ENCODE measurements around the gene CALCOCO2.
"Not testable (repeated sequence)": the region's sequence is repeated elsewhere in the genome, so short reads cannot be mapped to it uniquely, and the experiment has no call there.

CALCOCO2 gene

DNA sequence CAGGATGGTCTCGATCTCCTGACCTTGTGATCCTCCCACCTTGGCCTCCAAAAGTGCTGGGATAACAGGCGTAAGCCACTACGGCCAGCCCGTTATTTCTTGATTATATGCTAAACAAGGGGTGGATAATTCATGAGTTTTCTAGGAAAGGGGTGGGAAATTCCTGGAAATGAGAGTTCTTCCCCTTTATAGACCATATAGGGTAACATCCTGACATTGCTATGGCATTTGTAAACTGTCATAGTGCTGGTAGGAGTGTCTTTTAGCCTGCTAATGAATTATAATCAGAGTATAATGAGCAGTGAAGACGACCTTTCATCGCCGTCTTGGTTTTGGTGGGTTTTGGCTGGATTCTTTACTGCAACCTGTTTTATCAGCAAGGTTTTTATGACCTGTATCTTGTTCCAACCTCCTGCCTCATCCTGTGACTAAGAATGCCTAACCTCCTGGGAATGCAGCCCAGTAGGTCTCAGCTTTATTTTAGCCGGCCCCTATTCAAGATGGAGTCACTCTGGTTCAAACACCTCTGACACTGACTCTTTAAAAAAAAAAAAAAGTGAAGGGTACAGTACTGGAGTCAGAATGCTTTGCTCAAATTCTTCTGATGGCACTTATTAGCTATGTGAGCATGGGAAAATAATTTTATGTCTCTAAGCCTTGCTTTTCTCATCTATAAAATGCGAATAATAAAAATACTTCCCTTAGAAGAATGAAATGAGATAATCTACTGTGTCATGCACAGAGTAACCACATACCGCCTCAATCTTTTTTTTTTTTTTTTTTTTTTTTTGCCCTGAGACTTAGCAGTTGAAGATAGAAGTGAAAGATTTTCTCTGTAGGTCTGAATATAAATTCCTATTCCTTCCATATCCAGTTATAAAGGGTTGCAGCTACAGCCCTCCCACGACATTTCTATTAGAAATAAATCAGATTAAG lies 5.1 kb upstream of the CALCOCO2 start:
- DNase-seq (ENCODE audit: low read depth): no peak

DNA sequence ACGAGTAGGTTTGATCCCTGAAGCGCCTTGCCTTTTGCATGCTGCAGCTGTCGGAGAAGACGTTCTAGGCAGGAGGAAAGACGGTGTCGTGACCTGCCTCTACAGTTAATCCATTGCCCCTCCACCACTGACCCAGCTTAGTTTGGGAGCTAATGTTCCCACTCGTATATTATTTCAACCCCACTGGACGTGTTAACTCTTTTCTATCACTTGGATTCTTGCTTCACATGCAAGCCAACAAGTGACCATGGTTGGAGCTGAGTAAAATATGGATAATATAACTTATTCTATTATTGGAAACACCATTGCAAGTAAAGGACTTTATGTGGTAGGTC lies 681 bp downstream of the CALCOCO2 start:
- no peak for DNase-seq (ENCODE audit: low read depth)

DNA sequence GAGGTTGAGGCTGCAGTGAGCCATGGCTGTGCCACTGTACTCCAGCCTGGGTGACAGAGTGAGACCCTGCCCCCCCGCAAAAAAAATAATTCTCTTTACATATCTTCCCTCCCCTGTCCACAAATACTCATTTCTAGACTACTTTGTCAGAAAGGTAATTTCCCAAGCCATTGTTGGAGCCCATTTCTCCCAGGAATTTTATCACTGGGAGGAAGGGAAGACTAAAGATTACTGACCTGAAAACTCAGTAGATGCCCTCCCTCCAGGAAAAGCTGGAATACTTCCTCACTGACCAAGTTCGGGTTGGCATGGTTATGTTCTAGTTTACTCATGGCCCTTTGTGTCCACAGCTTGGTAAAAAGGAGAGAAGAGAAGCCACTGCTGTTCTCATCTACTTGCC lies 4.1 kb downstream of the CALCOCO2 start:
- DNase-seq (ENCODE audit: low read depth): no peak

DNA sequence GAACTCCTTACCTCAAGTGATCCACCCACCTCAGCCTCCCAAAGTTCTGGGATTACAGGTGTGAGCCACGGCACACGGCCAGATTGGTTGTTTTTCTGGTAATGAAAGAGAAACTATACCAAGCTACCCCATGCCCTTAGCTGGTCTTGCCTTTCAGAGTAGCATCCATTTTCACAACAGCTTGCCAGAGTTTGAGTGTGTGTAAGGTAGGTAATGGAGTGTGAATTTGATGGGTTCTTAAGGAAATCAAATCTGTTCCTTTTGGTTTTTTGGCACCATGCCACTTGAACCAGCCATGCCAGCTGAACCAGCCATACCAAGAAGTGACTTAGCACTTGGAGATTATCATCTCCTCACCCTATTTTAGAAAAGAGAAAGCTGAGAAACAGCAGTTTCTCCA lies 5.1 kb downstream of the CALCOCO2 start:
- no peak for DNase-seq (ENCODE audit: low read depth)

DNA sequence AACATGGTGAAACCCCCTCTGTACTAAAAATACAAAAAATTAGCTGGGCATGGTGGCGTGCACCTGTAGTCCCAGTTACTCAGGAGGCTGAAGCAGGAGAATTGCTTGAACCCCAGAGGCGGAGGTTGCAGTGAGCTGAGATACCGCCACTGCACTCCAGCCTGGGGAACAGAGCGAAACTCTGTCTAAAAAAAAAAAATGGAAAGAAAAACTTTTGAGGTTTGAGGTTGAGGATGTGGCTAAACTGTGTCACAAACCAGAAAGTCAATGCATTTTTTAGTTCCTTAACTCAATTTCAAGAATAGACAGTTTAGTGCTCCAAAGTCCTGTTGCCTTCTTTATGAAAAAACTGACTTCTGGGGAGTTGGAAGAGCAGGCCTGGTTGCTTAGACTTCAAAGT lies 6.6 kb downstream of the CALCOCO2 start:
- DNase-seq (ENCODE audit: low read depth): not testable (repeated sequence)

DNA sequence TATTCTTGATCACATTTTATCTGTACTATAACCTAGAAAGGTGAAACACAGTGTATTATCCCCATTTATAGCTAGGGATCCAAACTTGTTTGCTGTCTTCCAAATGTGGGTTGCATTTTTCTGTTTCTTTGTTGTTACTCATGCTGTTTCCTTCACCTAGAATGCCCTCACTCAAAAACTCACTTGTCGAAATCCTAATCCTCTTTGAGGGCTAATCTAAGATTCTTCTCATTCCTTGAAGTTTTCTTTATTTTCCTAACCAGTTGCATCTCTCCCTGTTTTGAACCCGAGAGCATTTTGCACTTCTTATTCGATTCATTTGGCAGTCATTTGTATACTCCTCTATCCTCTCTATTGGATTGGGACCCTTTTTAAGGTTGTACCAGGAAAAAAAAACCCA lies 9.6 kb downstream of the CALCOCO2 start:
- no peak for DNase-seq (ENCODE audit: low read depth)

DNA sequence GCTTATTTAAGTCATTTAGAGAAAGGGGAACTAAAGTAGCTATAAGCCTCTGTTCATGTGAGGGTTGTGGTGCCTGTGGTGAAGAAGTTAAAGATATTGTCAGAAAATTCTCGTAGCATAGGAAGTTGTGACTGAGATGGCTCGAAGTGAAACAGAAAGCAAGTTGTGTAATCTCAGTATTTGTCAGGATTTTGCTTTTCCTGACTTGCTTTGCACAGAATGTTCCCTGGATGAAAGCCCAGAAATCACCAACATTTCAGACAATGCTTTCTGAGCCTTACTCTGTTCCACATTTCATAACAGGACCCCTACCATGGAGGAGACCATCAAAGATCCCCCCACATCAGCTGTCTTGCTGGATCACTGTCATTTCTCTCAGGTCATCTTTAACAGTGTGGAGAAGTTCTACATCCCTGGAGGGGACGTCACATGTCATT lies 10.6 kb downstream of the CALCOCO2 start:
- DNase-seq (ENCODE audit: low read depth): no peak

DNA sequence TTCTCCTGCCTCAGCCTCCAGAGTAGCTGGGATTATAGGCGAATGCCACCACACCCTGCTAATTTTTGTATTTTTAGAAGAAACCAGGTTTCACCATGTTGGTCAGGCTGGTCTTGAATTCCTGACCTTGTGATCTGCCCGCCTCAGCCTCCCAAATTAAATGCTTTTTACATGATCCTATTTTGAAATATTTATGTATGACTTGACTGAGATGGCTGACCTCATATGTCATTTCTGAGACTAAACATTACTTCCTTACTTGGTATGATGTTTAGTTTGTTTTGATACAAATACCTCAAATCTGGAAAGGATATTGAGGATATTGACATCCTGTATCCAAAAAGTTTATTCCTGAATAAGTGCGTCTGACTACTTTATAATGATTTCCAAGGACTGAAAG lies 11.9 kb downstream of the CALCOCO2 start:
- no peak for DNase-seq (ENCODE audit: low read depth)

DNA sequence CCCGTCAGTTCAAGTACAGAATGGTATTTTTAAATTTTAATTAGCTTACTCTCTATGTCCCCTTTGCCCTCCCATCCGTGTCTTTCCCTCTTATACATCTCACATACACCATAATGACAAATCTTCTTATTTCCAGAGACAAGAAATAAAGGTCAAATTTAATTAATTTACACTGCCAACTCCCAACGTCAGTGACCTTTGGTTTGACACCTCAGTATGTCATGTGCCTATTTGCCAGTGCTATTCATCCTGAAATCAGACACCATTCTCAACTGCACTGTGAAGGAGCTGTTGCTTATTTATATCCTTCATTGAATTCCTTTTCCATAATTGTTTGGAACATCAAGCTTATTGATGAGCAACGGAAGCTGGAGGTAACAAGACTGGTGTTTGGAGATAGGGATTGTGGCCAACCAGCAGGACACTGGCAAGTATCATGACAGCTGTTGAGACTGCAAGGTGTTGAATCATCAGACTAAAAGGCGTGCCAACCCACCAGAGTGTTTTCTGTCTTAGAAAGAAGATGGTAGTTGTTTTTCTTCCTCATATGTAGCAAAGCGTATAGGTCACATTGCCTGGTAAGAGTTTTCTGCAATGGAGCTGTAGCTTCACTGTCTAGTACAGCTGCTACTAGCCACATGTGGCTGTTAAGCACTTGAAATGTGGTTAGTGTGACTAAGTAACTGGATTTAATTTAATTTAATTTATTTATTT lies 12.5 kb downstream of the CALCOCO2 start:
- no peak for DNase-seq (ENCODE audit: low read depth)

DNA sequence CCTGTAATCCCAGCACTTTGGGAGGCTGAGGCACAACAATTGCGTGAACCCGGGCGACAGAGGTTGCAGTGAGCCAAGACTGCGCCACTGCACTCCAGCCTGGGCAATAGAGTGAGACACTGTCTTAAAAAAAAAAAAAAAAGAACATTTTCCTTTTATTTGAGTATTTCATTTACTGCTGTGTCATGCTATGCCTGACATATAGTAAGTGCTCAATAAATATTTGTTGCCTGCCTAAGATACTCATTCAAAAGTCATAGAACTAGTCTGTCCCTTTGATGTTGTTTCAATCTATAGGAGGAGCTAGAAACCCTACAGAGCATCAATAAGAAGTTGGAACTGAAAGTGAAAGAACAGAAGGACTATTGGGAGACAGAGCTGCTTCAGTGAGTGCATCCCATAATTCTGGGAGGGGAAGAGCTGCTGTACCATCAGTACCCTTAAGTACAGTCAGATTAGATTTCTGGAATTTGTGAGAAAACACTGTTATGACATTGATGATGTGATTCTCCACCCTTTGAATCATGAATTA lies 20.0 kb downstream of the CALCOCO2 start:
- DNase-seq (ENCODE audit: low read depth): no peak

DNA sequence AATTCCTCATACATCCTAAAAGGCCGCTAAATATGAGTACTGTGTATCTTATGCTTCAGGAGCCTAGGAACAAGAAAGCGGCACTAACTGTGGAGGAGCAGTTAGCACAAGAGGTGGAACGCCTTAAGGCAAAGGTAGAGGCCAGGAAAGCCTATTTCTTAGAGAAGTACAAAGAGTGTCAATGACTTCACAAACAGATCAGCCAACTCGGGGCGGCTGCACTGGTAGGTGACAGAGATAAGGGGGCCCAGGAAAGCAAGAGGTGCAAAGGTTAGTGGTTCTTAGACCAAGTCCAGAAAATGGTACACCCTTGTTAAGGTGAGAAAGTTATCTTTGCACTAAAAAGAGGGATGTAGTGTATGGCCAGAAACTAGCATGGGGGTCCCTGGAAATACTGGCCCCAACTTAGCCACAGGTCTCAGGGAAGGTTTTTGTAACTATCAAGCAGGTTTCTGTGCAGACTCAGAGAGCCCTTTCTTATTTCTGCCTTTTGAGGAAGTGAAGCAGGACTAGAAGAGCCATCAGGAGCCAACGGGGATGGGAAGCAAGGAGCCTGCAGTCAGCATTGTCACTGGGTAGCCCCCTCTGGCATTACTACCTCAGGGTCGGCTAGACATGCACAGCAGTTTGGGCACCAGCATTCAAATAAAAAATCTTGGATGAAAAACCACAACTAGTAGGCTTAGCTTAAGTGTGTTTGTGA lies 24.1 kb downstream of the CALCOCO2 start:
- no peak for DNase-seq (ENCODE audit: low read depth)

DNA sequence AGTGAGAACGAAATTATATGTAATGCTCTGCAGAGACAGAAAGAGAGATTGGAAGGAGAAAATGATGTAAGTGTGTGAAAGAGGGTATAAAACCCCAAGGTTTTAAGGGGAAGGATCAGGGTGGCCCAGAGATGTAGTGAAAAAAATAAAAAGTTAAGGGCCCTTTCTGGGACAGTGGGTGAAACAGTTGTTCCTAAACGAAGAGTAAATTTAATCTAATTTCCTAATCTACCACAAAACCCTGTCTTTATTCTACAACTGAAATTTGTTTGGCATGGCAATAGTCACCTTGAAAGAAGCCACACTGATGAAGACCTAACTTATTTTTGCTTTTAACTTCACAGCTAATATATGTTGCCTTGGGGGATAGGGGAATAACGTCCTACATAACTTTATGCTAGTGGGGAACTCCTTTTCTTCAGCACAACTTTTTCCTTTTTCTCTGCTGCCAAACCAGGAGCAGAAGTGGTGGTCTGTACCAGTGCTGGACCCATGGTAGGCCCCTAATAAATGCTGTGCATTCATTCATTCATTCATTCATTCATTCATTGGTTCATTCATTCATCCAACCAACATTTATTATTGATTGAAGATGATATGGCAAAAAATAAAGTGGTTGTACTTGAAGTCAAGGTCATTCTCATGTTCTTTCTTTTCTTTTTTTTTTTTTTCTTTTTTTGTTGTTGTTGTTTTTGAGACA lies 25.4 kb downstream of the CALCOCO2 start:
- DNase-seq (ENCODE audit: low read depth): no peak

DNA sequence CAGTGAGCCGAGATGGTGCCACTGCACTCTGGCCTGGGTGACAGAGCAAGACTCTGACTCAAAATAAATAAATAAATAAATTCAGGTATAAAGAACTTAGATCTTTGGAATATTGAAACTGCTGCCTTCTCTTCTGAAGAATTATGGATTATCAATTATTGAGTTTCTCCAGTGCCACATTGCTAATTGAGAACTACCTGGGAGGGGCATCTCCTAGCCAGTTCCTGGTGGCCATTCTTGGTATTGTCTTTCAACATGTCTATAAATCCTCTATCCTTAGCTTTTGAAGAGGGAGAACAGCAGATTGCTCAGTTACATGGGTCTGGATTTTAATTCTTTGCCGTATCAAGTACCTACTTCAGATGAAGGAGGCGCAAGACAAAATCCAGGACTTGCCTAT lies 29.2 kb downstream of the CALCOCO2 start:
- DNase-seq (ENCODE audit: low read depth): no peak

DNA sequence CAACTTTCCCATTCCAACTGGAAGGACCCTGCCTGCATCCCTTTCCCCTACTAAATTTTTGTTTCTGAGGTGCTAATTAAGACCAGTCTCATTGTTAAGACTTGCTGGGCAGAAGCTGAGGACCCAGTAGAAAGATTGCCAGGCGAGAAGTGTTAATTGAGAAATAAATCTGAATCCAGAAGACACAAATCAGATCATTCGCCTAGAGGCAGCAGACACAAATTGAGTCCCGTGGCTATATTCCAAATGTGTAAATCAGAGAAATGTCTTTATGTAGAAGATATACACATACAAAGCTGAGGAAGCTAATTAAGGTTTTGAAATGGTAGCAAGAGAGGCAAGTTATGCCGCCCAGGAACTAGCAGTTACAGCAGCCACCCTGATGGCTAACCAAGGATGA lies 29.6 kb downstream of the CALCOCO2 start:
- no peak for DNase-seq (ENCODE audit: low read depth)

DNA sequence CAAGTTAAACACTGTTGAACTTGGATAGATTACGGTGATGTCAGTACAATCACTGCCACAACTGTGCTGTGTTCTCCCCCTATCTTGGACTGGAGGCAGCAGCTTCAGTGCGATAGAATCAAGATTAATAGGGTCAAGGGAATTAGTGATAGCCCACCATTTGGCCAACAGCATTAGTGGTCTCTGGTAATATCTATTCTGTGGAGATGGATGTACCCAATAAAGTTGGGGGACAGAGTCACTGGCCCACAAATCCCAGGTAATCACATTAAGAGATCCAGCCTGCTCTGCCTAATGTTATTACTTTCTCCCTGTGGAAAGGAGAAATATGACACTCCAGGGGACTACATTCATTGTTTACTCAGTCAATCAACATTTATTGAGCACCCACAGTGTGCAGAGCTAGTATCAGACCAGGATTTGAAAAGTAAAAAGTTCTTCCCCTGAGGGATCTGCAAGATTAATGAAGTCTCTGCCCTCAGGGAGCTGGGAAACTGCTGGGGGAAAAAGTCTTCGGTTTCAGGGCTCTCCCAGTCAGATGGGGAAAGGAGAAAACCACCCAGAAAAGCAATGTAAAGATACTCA lies 38.2 kb downstream of the CALCOCO2 start:
- no peak for DNase-seq (ENCODE audit: low read depth)

DNA sequence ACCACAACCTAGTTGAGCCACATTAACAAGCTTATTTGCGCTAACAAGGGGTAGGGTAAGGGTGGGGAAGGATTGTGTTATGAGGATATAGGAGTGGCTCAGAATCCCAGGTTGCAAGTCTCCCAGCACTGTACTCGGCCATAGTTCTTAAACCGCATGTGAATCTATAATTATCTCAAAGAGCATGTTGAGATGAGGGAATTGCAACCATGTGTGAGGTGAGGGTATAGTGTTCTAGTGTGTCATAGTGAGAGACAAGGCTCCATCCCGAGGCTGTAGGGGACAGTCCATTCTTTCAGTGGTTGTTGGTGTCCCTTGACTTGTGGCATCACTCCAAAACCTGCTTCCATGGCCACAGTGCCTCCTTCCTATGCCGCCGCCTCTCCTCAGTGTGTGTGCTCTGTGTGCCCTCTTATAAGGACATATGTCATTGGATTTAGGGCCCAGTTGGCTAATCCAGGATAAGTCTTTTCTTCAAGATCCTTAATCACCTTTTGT lies 39.0 kb downstream of the CALCOCO2 start:
- no peak for DNase-seq (ENCODE audit: low read depth)

DNA sequence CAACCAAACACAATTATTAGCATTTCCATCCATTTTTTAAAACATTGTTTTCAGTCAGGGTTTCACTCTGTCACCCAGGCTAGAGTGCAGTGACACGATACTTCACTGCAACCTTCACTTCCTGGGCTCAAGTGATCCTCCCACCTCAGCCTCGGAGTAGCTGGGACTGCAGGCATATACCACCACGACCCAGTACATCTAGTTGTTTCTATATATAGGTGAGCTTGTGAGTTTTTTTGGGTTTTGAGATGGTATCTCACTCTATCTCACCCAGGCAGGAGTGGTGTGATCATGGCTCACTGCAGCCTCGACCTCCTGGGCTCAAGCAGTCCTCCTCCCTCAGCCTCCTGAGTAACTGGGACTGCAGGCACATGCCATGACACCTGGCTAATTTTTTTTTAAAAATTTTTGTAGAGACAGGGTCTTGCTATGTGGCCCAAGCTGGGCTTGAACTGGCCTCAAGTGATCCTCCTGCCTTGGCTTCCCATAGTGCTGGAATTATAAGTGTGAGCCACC lies 40.3 kb downstream of the CALCOCO2 start:
- DNase-seq (ENCODE audit: low read depth): no peak

DNA sequence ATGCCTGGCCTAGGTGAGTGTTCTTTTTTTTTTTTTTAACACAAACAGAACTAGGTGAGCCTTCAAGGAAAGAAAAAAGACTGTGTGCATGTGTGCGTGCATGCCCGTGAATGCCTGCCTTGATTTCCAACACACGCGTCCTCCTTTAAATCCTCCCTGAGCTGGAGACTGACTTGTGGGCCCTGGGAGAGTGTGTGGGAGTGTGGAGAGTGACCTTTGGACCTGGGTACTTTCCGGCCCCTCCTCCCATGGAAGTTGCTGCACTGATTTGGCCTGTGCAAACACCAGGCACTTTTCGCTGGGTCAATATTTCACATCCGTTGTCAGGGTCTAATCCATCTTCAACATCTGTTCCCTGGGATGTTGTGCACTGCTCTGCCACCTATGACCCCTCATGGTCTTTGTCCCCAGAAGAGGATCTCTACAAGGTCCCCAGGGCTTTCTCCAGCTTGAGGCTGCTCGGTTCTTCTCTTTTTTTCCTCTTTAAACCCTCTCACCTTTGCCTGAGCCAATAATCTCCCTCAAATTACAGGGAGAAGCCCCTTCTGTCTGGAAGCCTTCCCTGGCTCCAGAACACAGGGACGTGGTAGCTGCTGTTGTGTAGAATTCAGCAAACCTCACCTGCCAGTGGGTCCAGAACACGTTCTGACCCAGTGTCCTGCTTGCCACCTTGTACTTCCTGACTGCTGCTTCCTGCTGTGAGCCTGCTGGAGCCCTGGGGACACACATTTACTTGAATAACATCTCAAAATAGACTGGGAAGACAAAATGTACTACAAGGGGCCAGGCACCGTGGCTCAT lies 40.9 kb downstream of the CALCOCO2 start:
- DNase-seq (ENCODE audit: low read depth): no peak

DNA sequence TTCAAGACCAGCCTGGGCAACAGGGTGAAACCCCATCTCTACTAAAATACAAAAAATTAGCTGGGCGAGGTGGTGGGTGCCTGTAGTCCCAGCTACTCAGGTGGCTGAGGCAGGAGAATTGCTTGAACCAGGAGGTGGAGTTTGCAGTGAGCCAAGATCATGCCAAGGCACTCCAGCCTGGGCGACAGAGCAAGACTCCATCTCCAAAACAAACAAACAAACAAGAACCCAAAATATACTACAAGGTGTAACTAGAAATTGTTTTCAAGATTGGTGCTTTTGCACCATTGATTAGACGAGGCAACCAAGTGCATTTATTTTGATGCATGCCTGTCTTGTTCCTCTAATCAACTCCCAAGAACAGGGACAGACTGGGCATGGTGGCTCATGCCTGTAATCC lies 41.6 kb downstream of the CALCOCO2 start:
- DNase-seq (ENCODE audit: low read depth): not testable (repeated sequence)

DNA sequence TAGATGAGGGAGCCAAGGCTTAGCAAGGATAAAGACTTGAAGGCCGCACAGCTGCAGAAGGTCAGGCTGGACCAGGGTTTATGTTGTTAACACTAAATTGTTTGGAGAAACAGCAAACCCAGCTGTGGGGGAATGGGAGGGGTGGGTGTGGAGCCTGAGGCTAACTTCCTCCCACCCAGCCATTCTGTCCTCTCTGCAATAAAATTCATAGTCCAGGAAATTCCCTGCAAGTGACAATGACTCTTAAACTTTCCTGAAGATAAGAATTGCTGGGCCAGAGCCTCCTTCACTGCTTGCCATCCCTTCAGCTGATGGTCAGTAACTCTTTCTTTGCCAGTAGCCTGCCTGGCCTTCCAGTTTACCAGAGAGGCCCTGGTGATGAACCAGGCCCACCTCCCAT lies 42.4 kb downstream of the CALCOCO2 start:
- DNase-seq (ENCODE audit: low read depth): no peak
